GM12878 (cell line): ENCODE results near the gene MSMB. TPM values are rescaled to one million over a fixed set of nuclear protein-coding genes. Genes with fewer than 3 reads are reported as not detected.

Experiments used
- CEBPB ChIP-seq, 2 experiments: fragments of 150-350 bp in 1 of 2; IDR thresholded peaks; 2 replicates each; pipeline ENCODE4 v1.6.1; 2012 to 2014; ENCODE audit warnings: low read depth in 2 of 2, low read length in 2 of 2, borderline replicate concordance in 1 of 2, inconsistent platforms in 1 of 2
- ETV6 ChIP-seq, 2 experiments: fragments of 450-650 bp in 1 of 2; IDR thresholded peaks in 1 of 2; conservative IDR thresholded peaks in 1 of 2; 2 replicates each; pipeline ENCODE4 v1.6.1; 2014; ENCODE audit warnings: antibody characterized with exemption in 1 of 2, borderline replicate concordance in 1 of 2, low read depth in 1 of 2, mild to moderate bottlenecking in 1 of 2, moderate library complexity in 1 of 2
- IRF4 ChIP-seq: IDR thresholded peaks from 2 replicates; pipeline ENCODE4 v1.6.1; 2011; ENCODE audit warnings: low read depth, low read length
- MTA2 ChIP-seq: fragments of 450-650 bp; IDR thresholded peaks from 2 replicates; pipeline ENCODE4 v1.6.1; 2016; ENCODE audit warnings: low read depth, mild to moderate bottlenecking, moderate library complexity
- SMAD5 ChIP-seq: IDR thresholded peaks from 2 replicates; pipeline ENCODE4 v1.6.1; 2016; ENCODE audit warnings: antibody characterized with exemption, low read depth
- polyA plus RNA-seq, 11 experiments: library from polyadenylated mRNA; depleted of rRNA in 4 of 11; unstranded in 6 of 11; stranded (reverse) in 5 of 11; fragments of >200 nt; fragmentation: Nextera tagmentation in 4 of 11; fragmentation: Illumina TruSeq in 1 of 11; extraction: Ambion mirVana in 4 of 11; extraction: Trizol in 1 of 11; gene quantifications; 1 replicate in 1 of 11; 2 replicates in 10 of 11; pipeline versions ENCODE4 v1.2.1 to v1.2.3, GENCODE V29; 2011 to 2016; ENCODE audit warnings: inconsistent platforms in 2 of 11, missing spikeins in 2 of 11, low read depth in 1 of 11
- total RNA-seq, 4 experiments: library from RNA; depleted of rRNA in 3 of 4; stranded (reverse); fragments of >200 nt in 3 of 4; fragmentation: Illumina TruSeq in 1 of 4; extraction: Trizol in 1 of 4; gene quantifications; 2 replicates each; pipeline versions ENCODE4 v1.2.1 to v1.2.3, GENCODE V29; 2013 to 2021
- TF ChIP-seq, protein P1 (sequence below): fragments of 450-650 bp; formaldehyde crosslinking; IDR thresholded peaks from 2 replicates; pipeline ENCODE4 v1.5.0; 2022; ENCODE audit warnings: mild to moderate bottlenecking, missing genetic modification characterization
- TF ChIP-seq, protein P2 (sequence below), 3 experiments: IDR thresholded peaks in 2 of 3; conservative IDR thresholded peaks in 1 of 3; 2 replicates each; pipeline ENCODE4 v1.5.1; 2011; ENCODE audit warnings: low read depth in 3 of 3, low read length in 3 of 3, mild to moderate bottlenecking in 3 of 3, control low read depth in 2 of 3, moderate library complexity in 2 of 3, inconsistent platforms in 1 of 3, mixed read lengths in 1 of 3; ENCODE audit not compliant: control insufficient read depth in 2 of 3, insufficient read depth in 1 of 3; ENCODE audit errors: extremely low read depth in 1 of 3
- TF ChIP-seq, protein P3 (sequence below): fragments of 150-350 bp; IDR thresholded peaks from 2 replicates; pipeline ENCODE4 v1.6.1; 2014; ENCODE audit warnings: mild to moderate bottlenecking, low read depth, low read length

The MSMB gene
- total and polyA plus RNA-seq, 10 of the 15 experiments (the other 5 are each of a cell fraction or from before 2014, with no cell fraction given), result not detected

DNA sequence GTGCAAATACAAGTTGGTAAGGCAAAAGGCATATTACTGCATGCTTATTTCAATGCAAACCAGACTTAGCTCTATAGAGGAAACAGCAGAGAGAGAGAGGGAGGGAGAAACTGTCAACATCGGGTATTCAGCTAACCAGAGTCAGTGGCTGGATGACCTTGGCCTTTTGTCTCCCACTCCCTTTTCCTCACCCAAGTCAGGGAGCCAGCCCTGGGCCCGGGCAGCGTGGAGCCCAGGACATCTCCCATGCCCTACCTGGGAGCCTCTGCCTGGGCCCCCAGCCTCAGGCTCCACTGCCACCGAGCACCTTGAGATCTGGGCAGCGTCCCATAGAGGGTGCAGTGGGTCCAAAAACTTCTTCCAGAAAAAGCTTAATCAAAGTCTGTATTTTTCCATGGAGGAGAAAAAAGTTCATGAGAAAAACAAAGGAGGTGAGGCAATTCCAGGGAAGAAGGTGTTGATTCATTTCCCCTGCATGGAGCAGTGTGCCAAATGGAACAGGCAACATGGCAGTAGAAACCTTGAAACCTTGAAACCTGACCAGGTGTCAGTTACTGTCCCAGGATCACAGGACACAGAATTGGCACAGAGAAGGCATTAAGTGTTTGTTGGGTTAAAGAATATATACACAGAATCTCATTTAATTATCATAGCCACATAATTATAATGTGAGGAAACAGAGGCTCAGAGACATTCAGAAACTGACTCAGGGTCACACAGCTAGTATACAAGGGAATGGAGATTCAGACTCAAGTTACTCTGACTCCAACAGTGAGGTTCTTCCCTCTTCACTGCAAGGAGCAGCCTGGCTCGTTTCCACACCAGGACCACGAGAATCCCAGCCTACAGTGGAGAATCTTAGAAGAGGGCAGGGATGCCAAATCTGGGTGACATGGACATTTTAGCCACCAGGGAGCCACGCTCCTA lies 9.9 kb downstream of the MSMB start (continued):
- TF ChIP-seq, protein P1, sequence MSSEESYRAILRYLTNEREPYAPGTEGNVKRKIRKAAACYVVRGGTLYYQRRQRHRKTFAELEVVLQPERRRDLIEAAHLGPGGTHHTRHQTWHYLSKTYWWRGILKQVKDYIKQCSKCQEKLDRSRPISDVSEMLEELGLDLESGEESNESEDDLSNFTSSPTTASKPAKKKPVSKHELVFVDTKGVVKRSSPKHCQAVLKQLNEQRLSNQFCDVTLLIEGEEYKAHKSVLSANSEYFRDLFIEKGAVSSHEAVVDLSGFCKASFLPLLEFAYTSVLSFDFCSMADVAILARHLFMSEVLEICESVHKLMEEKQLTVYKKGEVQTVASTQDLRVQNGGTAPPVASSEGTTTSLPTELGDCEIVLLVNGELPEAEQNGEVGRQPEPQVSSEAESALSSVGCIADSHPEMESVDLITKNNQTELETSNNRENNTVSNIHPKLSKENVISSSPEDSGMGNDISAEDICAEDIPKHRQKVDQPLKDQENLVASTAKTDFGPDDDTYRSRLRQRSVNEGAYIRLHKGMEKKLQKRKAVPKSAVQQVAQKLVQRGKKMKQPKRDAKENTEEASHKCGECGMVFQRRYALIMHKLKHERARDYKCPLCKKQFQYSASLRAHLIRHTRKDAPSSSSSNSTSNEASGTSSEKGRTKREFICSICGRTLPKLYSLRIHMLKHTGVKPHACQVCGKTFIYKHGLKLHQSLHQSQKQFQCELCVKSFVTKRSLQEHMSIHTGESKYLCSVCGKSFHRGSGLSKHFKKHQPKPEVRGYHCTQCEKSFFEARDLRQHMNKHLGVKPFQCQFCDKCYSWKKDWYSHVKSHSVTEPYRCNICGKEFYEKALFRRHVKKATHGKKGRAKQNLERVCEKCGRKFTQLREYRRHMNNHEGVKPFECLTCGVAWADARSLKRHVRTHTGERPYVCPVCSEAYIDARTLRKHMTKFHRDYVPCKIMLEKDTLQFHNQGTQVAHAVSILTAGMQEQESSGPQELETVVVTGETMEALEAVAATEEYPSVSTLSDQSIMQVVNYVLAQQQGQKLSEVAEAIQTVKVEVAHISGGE (CRISPR knock-in tag), result no peak
- TF ChIP-seq ETV6 (conservative IDR thresholded peaks at IDR 0.05 in 1 of 2, IDR thresholded peaks at IDR 0.05 in 1 of 2; ENCODE audit: borderline replicate concordance in 1 of 2, low read depth in 1 of 2) (no peak), CEBPB (IDR thresholded peaks at IDR 0.05; ENCODE audit: borderline replicate concordance in 1 of 2, low read depth in 2 of 2, low read length in 2 of 2) (no peak), IRF4 (no peak), MTA2 (no peak), SMAD5 (no peak)
- TF ChIP-seq, protein P2, sequence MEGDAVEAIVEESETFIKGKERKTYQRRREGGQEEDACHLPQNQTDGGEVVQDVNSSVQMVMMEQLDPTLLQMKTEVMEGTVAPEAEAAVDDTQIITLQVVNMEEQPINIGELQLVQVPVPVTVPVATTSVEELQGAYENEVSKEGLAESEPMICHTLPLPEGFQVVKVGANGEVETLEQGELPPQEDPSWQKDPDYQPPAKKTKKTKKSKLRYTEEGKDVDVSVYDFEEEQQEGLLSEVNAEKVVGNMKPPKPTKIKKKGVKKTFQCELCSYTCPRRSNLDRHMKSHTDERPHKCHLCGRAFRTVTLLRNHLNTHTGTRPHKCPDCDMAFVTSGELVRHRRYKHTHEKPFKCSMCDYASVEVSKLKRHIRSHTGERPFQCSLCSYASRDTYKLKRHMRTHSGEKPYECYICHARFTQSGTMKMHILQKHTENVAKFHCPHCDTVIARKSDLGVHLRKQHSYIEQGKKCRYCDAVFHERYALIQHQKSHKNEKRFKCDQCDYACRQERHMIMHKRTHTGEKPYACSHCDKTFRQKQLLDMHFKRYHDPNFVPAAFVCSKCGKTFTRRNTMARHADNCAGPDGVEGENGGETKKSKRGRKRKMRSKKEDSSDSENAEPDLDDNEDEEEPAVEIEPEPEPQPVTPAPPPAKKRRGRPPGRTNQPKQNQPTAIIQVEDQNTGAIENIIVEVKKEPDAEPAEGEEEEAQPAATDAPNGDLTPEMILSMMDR (IDR thresholded peaks at IDR 0.05 in 2 of 3, conservative IDR thresholded peaks at IDR 0.05 in 1 of 3; ENCODE audit: control insufficient read depth in 2 of 3, extremely low read depth in 1 of 3, insufficient read depth in 1 of 3, low read depth in 3 of 3, low read length in 3 of 3), result no peak
- TF ChIP-seq, protein P3, sequence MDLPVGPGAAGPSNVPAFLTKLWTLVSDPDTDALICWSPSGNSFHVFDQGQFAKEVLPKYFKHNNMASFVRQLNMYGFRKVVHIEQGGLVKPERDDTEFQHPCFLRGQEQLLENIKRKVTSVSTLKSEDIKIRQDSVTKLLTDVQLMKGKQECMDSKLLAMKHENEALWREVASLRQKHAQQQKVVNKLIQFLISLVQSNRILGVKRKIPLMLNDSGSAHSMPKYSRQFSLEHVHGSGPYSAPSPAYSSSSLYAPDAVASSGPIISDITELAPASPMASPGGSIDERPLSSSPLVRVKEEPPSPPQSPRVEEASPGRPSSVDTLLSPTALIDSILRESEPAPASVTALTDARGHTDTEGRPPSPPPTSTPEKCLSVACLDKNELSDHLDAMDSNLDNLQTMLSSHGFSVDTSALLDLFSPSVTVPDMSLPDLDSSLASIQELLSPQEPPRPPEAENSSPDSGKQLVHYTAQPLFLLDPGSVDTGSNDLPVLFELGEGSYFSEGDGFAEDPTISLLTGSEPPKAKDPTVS, result no peak
